SU-DHL-6 (cell line): ENCODE results near the gene FAM209A.

Source experiments
- H2AFZ ChIP-seq: fragments of 200-600 bp; sonication (generic); 2 replicates; pipeline ENCODE4 v1.6.1; 2014; ENCODE audit warnings: low read depth, mild to moderate bottlenecking, moderate library complexity, mixed read lengths, antibody characterized with exemption, low read length; ENCODE audit not compliant: severe bottlenecking
- H3F3A ChIP-seq: fragments of 200-600 bp; shearing (Covaris generic); 2 replicates; pipeline ENCODE4 v1.6.0; 2016; ENCODE audit warnings: antibody characterized with exemption, mild to moderate bottlenecking; ENCODE audit not compliant: insufficient read depth
- H3K27ac ChIP-seq: fragments of 200-600 bp; sonication (generic); 2 replicates; pipeline ENCODE4 v1.5.1; 2016; ENCODE audit warnings: low read depth, mild to moderate bottlenecking, low read length, moderate library complexity, mixed read lengths
- H3K27me3 ChIP-seq: fragments of 200-600 bp; sonication (generic), shearing (Covaris generic); 2 replicates; pipeline ENCODE4 v1.6.0; 2014; ENCODE audit warnings: mild to moderate bottlenecking, low read length
- H3K36me3 ChIP-seq: fragments of 200-600 bp; sonication (generic); 2 replicates; pipeline ENCODE4 v1.6.1; 2014; ENCODE audit warnings: mild to moderate bottlenecking, low read length, mixed read lengths
- H3K4me2 ChIP-seq: fragments of 300-600, 200-600 bp; shearing (Covaris generic), sonication (generic); 2 replicates; pipeline ENCODE4 v1.6.0; 2014; ENCODE audit warnings: low read length, low read depth, mild to moderate bottlenecking; ENCODE audit not compliant: poor library complexity, severe bottlenecking
- H3K4me3 ChIP-seq: fragments of 200-600 bp; sonication (generic); 2 replicates; pipeline ENCODE4 v1.5.1; 2014; ENCODE audit warnings: antibody characterized with exemption, low read length, mild to moderate bottlenecking, mixed read lengths; ENCODE audit not compliant: insufficient read depth, poor library complexity, severe bottlenecking
- H3K79me2 ChIP-seq: fragments of 200-600 bp; sonication (generic); 2 replicates; pipeline ENCODE4 v1.6.1; 2014; ENCODE audit warnings: mild to moderate bottlenecking, low read length, moderate library complexity; ENCODE audit not compliant: insufficient read depth
- H3K9ac ChIP-seq: fragments of 200-600 bp; sonication (generic); 2 replicates; pipeline ENCODE4 v1.7.0; 2014; ENCODE audit warnings: mild to moderate bottlenecking, low read length
- H3K9me2 ChIP-seq: fragments of 200-600 bp; sonication (generic); replicated peaks from 2 replicates; pipeline ENCODE4 v1.6.1; 2014; ENCODE audit warnings: low read length; ENCODE audit not compliant: insufficient read depth
- H3K9me3 ChIP-seq: fragments of 200-600 bp; sonication (generic); 2 replicates; pipeline ENCODE4 v1.6.1; 2014; ENCODE audit warnings: low read length, mixed read lengths; ENCODE audit not compliant: insufficient read depth
- H4K20me1 ChIP-seq: fragments of 200-600 bp; sonication (generic); 2 replicates; pipeline ENCODE4 v1.6.1; 2014; ENCODE audit warnings: low read depth, mild to moderate bottlenecking, antibody characterized with exemption, low read length, moderate library complexity, mixed read lengths
- CTCF ChIP-seq: fragments of 200-600 bp; sonication (generic); IDR thresholded peaks from one replicate; pipeline ENCODE4 v1.5.1; 2017; ENCODE audit warnings: antibody characterized with exemption, mild to moderate bottlenecking, low read length, moderate library complexity; ENCODE audit not compliant: insufficient read depth, poor library complexity, severe bottlenecking
- EZH2phosphoT487 ChIP-seq: fragments of 200-600 bp; sonication (generic), shearing (Covaris generic); conservative IDR thresholded peaks from 2 replicates; pipeline ENCODE4 v1.6.1; 2018; ENCODE audit warnings: mild to moderate bottlenecking, antibody characterized with exemption, low read length, moderate library complexity, mixed read lengths

Gene FAM209A

GRCh38 chr20:56518126-56518525 is 6.4 kb upstream of the FAM209A start:
- H3K9me2 ChIP-seq = no peaks in the 10 kb centered on the region
- peaks cover 5% of the 10 kb centered on the region for H3K9me3 ChIP-seq
- H3K36me3 ChIP-seq = peaks cover 20% of the 10 kb centered on the region
- H3K9ac ChIP-seq = no peak overlapping the region
- no peak overlapping the region for H2AFZ ChIP-seq
- no peaks in the 10 kb centered on the region for H3K79me2 ChIP-seq
- H3K4me2 ChIP-seq = no peak overlapping the region
- no peaks in the 10 kb centered on the region for H3F3A ChIP-seq
- no peak overlapping the region for H3K27ac ChIP-seq
- no peak overlapping the region for H3K4me3 ChIP-seq
- no peaks in the 10 kb centered on the region for H4K20me1 ChIP-seq
- no peaks in the 10 kb centered on the region for H3K27me3 ChIP-seq
- no peak for TF ChIP-seq EZH2phosphoT487
- TF ChIP-seq CTCF = no peak

- no peaks in the 10 kb centered on the region for H3K79me2 ChIP-seq
- no peaks in the 10 kb centered on the region for H3K9me2 ChIP-seq
- peaks cover 20% of the 10 kb centered on the region for H3K36me3 ChIP-seq
- H3K9me3 ChIP-seq = peaks cover 5% of the 10 kb centered on the region
- no peaks in the 10 kb centered on the region for H3K27me3 ChIP-seq
- H3K27ac ChIP-seq = no peak overlapping the region
- no peak overlapping the region for H3K4me2 ChIP-seq
- H3K4me3 ChIP-seq = no peak overlapping the region
- TF ChIP-seq CTCF = no peak
- no peak for TF ChIP-seq EZH2phosphoT487
- no peaks in the 10 kb centered on the region for H4K20me1 ChIP-seq
- H3K9ac ChIP-seq = no peak overlapping the region
- H2AFZ ChIP-seq = no peak overlapping the region
- H3F3A ChIP-seq = no peaks in the 10 kb centered on the region
Observed at GRCh38 chr20:56518721-56519398, 5.7 kb upstream of the FAM209A start.

- Histone ChIP-seq H3K9me3 (peaks cover 5% of the 10 kb centered on the region), H3F3A (no peaks in the 10 kb centered on the region), H3K4me3 (no peak overlapping the region), H3K4me2 (no peak overlapping the region), H3K9me2 (no peaks in the 10 kb centered on the region), H3K9ac (no peak overlapping the region), H3K79me2 (no peaks in the 10 kb centered on the region), H3K27ac (no peak overlapping the region), H4K20me1 (no peaks in the 10 kb centered on the region), H3K36me3 (peaks cover 20% of the 10 kb centered on the region), H2AFZ (no peak overlapping the region), H3K27me3 (no peaks in the 10 kb centered on the region)
- TF ChIP-seq CTCF (no peak), EZH2phosphoT487 (no peak)
Observed at GRCh38 chr20:56519551-56519950, 5.0 kb upstream of the FAM209A start.
